Fibroblast of skin of right biceps (primary cell): ENCODE data around the gene FAM210A.
"Not testable (repeated sequence)": the region's sequence is repeated elsewhere in the genome, so short reads cannot be mapped to it uniquely, and the experiment has no call there.

ENCODE experiments used
- DNase-seq: peaks from one replicate; pipeline ENCODE4 v3.0.0-alpha.2; 2013

FAM210A gene

DNA sequence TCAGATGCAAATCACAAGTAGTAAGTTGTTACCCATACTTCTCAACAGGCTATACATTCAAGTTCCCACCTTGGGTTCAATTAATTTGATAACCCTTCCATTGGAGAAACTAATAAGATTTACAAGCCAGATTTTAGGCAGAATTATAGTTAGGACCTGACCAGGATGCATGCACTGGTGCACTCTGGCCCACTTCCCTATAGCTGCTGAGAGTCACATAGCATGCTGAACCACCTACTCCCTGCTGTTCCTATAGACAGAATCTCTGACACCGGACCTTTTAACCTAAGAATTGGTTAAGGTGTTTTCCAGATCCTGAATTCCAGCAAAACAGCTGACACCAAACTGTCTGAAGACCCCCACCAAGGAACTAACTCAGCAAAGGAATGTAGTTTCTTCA, 26.2 kb downstream of the FAM210A start:
- DNase-seq: no peak

- no peak for DNase-seq
Observed at GRCh38 chr18:13696961-13697360, 29.4 kb downstream of the FAM210A start.

DNA sequence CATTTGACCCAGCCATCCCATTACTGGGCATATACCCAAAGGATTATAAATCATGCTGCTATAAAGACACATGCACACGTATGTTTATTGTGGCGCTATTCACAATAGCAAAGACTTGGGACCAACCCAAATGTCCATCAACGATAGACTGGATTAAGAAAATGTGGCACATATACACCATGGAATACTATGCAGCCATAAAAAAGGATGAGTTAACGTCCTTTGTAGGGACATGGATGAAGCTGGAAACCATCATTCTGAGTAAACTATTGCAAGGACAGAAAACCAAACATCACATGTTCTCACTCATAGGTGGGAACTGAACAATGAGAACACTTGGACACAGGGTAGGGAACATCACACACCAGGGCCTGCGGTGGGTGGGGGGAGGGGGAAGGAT, 31.0 kb downstream of the FAM210A start:
- not testable (repeated sequence) for DNase-seq

DNA sequence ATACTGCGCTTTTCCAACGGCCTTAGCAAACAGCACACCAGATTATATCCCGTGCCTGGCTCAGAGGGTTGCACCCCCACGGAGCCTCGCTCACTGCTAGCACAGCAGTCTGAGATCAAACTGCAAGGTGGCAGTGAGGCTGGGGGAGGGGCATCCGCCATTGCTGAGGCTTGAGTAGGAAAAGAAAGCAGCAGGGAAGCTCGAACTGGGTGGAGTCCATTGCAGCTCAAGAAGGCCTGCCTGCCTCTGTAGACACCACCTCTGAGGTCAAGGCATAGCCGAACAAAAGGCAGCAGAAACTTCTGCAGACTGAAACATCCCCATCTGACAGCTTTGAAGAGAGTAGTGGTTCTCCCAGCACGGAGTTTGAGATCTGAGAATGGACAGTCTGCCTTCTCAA, 36.3 kb downstream of the FAM210A start:
- not testable (repeated sequence) for DNase-seq

GRCh38 chr18:13688191-13689136, 37.9 kb downstream of the FAM210A start:
- DNase-seq: no peak

DNA sequence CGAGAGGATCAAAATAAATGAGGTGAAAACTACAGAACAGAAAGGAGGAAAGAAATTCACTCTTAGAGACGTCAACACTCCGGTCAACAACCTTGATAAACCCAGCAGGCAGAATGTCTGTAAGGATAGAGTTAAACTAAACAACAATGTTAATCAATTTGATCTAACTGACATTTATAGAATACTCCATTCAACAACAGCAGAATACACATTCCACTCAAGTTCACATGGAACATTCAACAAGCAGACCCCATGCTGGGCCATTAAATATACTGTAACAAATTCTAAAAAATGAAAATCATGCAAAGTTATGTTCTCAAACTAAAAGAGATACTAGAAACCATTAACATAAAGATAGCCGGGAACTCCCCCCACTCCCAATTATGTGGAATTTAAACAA, 41.8 kb downstream of the FAM210A start:
- no peak for DNase-seq

DNA sequence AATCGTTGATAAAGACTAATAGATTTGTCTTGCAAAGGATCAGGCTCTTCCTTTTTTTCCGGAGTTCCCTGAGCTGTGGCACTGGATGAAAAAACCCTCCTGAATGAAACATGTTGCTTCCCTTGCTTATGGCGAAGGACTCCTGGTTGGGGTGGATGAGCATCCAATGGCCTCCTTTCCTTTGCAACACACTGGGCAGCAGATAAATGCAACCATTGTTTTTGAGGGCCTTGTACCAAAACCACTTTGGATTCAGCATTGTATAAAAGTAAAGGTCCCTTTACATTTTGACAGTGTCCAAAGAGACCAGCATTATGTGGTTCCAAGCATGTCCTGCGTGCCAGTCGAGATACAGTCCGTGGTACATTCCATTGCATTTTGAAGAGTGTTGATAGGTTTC, 44.7 kb downstream of the FAM210A start:
- no peak for DNase-seq

DNA sequence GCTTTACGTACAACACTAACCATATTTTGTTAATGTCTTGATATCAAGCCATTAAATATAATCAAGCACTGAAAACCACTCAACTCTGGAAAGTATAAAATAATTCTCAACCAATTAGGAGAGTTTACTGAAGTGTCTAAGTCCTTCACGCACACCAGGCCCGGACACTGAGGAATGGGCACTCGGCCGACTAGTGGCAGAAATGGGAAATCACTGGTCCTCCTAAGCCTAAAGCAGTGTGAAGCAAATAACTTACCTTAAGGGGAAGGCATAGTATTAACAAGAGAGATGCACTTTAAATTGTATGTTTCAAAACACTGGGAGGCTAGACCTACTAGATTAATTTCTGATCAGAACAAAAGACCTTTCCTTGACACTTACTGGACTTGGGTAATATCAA, 45.7 kb downstream of the FAM210A start:
- DNase-seq: no peak

GRCh38 chr18:13677350-13677749, 49.0 kb downstream of the FAM210A start:
- DNase-seq: not testable (repeated sequence)

GRCh38 chr18:13676471-13676870, 49.9 kb downstream of the FAM210A start:
- no peak for DNase-seq

- peak; percentile 17 for DNase-seq
Observed at GRCh38 chr18:13672657-13673056, 53.7 kb downstream of the FAM210A start.

- DNase-seq: no peak
Observed at GRCh38 chr18:13661779-13662256, 64.5 kb downstream of the FAM210A start.

DNA sequence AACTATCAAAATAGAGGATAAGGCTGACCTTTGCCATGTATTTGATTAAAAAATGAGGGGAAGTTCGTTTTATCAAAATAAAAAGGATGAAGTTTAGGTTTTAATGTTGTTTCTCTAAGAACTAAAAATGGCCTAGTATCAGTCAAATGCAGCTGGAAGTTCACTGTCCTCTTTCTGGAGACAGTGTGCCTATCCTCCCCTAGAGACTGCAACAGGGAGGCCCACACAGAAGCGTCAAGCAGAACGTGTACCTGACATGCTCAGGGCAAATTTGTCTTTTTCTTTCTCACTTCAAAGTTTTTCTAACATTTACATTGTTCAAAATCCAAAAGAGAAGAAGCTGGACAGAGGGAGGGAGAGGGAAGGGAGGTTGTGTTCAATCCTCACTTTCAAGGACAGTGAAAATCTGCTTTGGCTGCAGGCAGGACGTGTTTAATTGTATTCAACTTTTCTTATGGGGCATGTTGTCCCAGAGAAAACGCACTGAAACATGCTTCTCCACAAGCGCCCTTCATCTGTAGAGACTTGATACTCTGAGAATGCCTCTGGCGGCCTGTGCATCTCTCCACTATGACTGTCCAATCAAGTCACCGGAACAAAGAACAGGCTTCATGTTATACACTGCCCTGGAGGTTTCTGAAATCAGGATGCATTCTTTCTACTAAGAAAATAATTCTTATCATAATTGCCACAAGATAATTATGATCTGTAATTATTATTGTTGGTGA, 65.1 kb downstream of the FAM210A start:
- DNase-seq: no peak

DNA sequence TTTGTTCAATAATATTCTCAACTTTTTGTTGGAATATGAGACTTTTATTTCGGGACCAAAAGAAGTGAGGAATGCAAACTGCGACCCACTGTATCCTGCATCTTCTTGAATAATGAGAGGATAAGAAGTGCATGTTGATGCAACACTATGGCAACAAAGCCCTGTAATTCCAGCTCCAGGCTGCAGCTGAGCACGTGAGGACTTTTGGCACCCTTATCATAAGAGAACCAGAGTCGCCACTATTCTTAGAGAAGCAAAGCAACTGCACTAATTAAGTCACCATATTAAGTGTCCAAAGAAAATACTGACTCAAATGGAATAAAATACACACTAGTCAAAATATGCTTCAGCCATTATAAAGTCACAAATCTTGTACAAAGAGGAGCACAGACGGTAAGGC, 65.8 kb downstream of the FAM210A start:
- no peak for DNase-seq

- no peak for DNase-seq
Observed at GRCh38 chr18:13658436-13659204, 67.7 kb downstream of the FAM210A start.

- DNase-seq: no peak
Observed at GRCh38 chr18:13657974-13658373, 68.4 kb downstream of the FAM210A start.

GRCh38 chr18:13653746-13654433, 72.5 kb downstream of the FAM210A start:
- no peak for DNase-seq

DNA sequence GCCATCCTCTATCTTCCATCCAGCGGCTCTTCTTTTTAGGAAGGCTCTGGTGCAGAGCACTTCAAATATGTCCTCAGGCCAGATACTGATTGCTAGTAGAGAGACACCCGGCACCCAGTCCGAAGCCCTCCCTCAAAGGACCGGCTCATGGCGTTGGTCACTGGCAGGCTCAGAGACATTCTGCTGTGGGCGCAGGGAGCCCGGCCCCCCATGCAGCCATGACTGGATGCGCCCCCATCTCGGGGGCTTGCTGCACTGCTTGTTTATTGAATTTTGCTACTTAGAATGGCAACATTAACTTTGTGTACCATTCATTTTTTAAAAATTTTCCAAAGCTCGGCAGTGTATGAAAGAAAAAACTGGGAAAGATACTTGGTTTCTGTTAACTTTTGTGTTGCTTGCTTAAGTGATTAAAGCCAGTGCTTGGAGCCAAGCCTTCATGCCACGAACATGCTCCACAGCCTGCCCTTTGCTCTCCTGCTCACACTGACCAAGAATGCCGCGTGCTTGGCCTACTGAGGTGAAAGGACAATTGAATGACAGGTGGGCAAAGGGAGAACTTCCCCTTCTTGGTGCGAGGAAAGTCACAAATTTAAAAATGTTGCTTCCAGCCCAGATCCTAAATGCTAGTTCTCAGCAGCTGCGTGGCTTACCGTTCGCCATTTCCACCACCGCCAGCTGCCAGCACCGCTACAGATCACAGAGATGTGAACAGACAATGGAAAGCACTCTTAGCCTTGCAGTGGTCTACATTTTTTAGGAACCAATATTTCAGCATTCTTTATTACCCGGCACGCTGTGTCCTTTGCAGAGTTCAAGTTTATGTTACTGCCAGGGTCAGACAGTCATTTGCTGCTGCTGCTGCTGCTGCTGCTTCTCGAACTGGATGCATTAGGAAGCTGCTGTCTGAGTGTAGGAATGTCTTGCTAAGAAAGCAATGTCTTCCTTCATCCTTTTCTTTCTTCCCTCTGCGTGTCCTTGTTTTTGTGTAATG, 76.7 kb downstream of the FAM210A start:
- DNase-seq: no peak

- DNase-seq: no peak
Observed at GRCh38 chr18:13647761-13648160, 78.6 kb downstream of the FAM210A start.

DNA sequence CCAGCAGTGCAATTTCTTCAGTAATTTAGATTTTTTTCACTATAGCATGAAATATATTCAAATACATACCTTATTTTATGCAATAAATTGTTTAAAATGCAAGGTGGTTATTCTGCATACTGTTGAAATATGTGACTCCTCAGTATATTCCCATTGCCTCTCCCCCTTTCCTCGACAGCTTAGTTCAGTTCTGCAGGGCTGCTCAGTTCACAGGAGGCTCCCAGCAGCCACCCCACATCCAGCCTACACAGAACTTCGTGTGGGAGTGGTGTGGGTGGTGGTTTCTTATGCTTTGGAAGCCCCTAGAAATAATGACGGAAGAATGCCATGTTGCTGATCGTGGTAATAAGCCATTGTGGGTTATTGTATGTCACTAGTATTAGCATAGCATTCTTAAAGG, 79.7 kb downstream of the FAM210A start:
- DNase-seq: no peak

GRCh38 chr18:13645093-13645492, 81.3 kb downstream of the FAM210A start:
- no peak for DNase-seq
